Caki2 (cell line): ENCODE data around the gene DNM1. TPM values are rescaled to one million over a fixed set of nuclear protein-coding genes. Genes with fewer than 3 reads are reported as not detected.
"Not testable (repeated sequence)": the region's sequence is repeated elsewhere in the genome, so short reads cannot be mapped to it uniquely, and the experiment has no call there.

Experiments
- DNase-seq: peaks from one replicate; pipeline ENCODE4 v3.0.0-alpha.2; 2015; ENCODE audit warnings: low read depth
- in situ Hi-C: cut with HindIII; loops from 2 replicates; pipeline ENCODE4 v1.10.0; 2016; ENCODE audit warnings: low sequenced_read_pairs, low pct_unique_long_range_greater_than_20kb, mixed read lengths
- total RNA-seq: library from RNA; depleted of rRNA; stranded (reverse); fragments of >200 nt; shearing (Covaris generic); gene quantifications from 2 replicates; pipeline ENCODE4 v1.2.3, GENCODE V29; 2014; ENCODE audit warnings: low replicate concordance

The DNM1 gene
- total RNA-seq, 1 experiment from 2014 or later, result 22.3 TPM

DNA sequence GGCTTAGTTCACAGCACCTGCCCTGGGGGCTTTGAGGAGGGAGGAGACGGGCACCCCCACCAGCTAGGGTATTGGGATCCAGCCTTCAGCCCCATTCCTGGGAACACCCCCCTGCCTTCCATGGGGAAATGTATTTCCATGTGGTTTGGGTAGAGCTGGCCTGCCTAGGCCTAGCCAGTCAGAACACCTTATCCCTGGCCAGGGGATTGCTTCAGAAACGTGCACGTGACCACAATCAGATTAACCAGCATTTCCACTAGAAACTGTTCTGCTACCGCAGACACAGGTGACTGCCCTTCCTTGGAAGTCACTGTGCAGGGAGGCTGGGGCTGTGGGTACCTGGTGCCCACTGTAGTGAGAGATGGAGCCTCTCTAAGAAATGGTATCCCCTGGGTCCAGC is 29.1 kb upstream of the DNM1 start:
- no peak for DNase-seq
- in situ Hi-C loops, result no loop called here

- in situ Hi-C loops, result no loop called here
- DNase-seq, result no peak
Measured at GRCh38 chr9:128175102-128175563, 28.0 kb upstream of the DNM1 start.

DNA sequence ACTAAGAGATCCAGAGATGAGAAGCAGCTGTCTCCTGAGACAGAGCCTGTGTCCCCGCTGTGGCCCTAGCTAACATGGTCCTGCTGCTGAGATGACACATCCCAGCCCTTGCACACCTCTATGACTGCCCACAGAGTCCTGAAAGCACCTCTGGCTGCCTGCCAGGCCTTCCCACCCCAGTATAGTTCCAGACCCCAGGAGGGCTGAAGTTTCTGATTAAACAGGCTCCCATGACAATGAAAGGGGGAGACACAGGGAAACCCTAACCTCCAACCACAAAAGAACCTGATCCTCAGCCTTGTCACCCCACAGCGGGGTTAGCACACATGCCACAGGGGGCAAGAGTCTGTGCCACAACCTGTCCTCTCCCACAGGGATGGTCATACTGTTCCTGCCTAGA is 27.5 kb upstream of the DNM1 start:
- DNase-seq, result no peak
- in situ Hi-C loops, result no loop called here

DNA sequence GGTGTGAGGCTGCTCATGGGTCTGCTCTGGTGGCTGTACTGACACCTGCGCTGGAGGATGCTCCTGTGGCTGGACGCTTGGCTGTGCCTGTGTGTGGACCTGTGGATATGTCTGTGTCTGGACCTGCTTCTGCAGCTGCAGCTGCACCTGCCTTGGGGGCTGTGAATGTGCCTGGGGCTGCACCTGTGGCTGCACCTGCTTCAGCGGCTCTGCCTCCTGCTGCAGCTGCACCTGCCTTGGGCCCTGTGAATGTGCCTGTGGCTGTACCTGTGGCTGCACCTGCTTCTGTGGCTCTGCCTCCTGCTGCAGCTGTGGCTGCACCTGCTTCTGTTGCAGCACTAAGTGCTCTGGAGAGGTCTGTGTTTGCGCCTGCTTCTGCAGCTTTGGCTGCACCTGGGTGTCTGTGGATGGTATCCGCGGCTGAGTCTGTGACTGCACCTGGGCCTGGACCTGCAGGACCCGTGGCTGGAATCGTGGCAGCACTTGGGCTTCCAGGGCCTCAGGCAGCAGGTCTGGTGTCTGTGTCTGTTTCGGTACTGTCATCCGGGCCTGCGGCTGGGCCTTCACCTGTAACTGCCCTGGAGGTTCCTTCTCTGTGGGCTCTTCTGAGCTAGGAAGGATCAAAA is 24.3 kb upstream of the DNM1 start:
- in situ Hi-C loops, result no loop called here
- no peak for DNase-seq

GRCh38 chr9:128180001-128180400 is 23.2 kb upstream of the DNM1 start:
- in situ Hi-C loops, result no loop called here
- DNase-seq, result no peak

- no peak for DNase-seq
- in situ Hi-C loops, result no loop called here
Measured at GRCh38 chr9:128180447-128180846, 22.7 kb upstream of the DNM1 start.

DNA sequence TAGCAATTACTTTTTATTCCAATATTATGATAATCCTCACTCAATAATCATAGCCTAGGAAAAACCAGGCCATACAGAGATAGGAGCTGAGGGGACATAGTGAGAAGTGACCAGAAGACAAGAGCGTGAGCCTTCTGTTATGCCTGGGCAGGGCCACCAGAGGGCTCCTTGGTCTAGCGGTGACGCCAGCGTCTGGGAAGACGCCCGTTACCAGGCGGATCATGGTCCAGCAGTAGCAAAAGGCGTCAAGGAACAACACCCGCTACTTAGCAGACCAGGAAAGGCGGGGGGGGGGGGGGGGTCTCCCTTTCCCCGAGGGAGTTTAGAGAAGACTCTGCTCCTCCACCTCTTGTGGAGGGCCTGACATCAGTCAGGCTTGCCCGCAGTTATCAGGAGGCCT is 21.7 kb upstream of the DNM1 start:
- DNase-seq, in situ Hi-C loops: not testable (repeated sequence)

DNA sequence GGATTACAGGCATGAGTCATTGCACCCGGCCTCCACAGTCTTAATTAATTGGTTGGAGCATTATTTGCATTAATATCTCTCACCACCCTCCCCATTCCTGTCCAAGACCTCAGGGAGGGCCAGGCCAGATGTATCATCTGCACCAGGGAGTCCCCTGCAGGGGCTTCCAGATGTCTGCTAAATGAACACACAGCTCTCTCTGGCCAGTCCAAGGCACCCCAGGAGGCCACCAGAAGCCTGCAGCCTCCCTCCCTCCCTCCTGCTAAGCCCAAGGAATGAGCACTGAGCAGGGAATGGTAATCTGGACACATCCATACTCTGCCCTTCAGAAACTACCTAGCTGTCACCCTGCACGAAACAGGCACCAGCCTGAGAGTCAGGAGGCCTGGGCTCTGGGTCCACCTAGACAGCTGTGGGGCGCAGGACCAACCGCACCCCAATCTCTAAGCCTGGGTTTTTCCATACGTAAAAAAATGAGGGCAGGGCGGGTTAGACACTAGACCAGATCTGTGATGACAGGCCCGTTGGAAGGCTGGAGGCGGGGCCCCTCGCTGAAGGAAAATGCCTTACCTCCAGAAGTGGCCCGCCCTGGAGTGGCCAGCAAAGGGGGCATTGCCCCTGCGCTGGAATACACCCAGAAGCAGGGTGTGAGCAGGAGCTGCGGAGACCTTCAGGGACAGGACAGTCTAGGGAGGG is 20.1 kb upstream of the DNM1 start:
- in situ Hi-C loops, result no loop called here
- DNase-seq, result no peak

DNA sequence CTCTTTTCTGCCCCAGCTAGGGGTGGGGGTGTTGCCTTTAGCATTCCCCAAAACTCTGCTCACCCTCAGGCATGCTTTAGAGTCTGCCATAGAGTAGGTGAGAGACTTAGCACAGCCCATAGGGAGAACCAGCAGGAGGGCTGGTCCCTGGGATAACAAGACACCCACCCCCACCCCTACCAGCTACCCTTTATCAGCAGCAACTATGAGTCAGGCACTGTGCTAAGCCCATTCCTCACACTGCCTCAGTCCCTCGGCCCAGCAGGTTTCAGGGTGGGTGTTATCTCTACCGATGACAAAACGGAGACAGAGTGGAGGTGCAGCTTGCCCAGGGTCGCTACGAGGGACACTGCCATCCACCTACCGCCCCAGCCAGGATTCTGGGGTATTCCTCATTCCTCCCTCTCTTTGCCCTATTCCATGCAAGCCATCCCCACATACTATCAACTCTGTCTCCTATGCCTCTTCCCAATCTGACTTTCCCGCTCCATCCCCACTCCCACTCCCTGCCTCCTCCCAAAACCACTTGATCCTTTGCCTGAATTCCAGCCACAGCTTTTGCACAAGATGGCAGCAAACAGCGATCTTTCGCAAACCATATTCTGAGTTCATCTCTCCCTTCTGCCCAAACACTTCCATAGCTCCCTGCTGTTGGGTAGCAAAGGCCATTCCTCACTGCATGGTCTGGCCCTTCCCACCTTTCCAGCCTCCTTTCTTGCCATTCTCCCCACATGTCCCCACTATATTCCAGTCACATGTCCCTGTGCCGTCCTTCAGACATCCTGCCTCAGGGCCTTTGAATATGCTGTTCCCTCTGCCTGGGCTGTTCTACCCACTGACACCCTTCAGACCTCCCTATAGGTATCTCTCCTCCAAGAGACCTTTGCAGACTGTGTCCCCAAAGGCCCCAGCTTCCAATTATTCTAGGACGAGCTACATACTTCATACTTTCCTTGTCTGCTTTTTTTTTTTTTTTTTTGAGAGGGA is 16.9 kb upstream of the DNM1 start:
- in situ Hi-C loops, result no loop called here
- no peak for DNase-seq

DNA sequence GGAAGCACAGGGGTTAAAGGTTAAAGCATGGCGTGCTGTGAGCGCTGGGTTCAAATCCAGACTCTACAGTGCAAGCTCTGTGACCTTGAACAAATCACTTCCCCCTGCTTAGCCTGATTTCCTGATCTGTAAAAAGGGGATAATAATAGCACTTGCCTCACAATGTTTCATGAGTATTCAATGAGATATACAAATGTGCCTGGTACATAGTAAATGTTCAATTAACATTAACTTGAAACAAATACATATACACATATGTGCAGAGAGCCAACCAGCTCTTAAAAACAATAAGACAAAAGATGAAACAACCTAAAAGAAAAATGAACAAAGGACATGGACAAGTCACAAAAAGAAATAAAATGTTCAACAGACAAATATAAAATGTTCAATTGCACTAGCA is 15.8 kb upstream of the DNM1 start:
- in situ Hi-C loops, result no loop called here
- no peak for DNase-seq

DNA sequence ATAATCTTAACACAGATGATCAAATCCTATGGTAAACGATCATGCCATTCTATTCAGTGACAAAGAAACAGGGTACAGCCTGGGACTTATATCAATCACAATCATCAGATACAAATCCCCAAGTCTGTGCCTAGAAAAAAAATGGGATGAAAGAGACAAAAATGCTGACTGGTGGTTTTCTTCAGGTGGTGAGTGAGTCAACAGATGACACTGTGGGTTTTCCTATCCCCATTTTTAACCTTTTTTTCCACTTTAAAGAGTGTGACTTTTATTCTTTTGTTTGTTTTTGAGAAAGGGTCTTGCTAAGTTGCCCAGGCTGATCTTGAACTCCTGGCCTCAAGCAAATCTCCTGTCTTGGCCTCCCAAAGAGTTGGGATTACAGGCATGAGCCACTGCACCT is 15.0 kb upstream of the DNM1 start:
- DNase-seq, result no peak
- in situ Hi-C loops, result no loop called here

GRCh38 chr9:128190013-128190412 is 13.2 kb upstream of the DNM1 start:
- in situ Hi-C loops, result no loop called here
- no peak for DNase-seq

DNA sequence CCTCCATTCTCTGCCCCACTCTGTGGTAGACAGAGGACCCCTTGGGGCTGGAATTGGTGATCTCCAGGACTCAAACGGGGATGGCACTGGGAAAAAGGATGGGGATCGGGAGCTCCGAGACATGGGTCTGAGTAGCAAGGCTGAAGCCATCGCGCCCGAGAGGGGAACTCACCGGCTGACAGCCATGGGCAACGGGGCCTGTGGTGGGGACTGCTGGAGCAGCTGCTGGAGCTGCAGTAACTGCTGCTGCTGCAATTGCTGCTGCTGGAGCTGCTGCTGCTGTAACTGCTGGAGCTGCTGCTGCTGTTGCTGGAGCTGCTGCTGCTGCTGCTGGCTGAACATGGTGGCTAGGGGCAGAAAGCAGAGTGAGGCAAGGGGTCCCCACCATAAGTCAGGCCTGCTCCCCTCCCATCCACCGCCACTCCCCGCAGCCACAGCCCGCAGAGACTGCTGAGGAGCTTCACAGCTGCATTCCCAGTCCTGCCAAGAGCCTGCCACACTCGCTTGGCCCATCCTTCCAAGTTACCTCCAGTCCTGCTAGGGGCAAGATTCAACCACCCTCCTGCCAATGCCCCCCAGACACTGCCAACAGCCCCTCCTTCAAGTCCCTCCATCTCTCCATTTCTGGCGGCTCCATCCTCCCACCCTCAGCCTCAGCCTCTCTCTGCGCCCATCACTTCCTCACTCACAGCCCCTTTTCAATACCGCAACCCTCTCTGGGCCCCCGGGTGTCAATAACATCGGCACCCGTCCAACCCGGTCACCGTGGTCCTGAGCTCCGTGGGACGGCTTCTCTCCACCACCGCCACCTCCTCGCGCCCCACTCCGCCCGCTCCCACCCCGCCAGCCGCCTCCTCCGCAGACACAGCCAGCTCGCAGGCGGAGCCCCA is 12.4 kb upstream of the DNM1 start:
- in situ Hi-C loops, result no loop called here
- no peak for DNase-seq

- peak; percentile 71 for DNase-seq
- in situ Hi-C loops, result no loop called here
Measured at GRCh38 chr9:128191406-128192046, 11.7 kb upstream of the DNM1 start, which contains the start of gene CIZ1. Gene CIZ1 (minus strand): TSS chr9:128191572. CDS start chr9:128190857, 715 bp downstream.

- peak; percentile 99 for DNase-seq
- in situ Hi-C loops, result no loop called here
Measured at GRCh38 chr9:128192601-128193371, 10.4 kb upstream of the DNM1 start.

DNA sequence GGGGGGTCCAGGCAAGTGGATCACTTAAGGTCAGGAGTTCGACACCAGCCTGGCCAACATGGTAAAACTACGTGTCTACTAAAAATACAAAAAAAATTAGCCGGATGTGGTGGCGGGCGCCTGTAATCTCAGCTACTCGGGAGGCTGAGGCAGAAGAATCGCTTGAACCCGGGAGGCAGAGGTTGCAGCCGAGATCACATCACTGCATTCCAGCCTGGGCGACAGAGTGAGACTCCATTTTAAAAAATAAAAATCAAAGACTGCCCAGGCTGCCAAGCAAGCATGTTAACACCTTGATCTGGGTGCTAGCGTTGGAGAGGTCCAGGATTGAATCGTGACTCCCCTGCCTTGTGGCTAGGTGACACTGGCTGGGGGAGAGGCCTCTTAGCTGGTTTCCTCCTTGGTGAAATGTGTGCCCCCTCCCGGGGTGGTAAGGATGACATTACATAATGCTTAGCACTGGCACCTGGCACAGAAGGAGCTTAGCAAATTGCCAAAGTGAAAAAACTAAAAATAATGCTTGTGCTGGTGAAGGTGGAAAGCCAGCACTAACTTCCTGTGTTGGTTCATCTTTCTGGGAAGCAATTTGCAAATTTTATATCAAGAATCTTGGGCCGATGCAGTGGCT is 9.6 kb upstream of the DNM1 start:
- no peak for DNase-seq
- in situ Hi-C loops, result no loop called here
